Measurements from ENCODE around the gene PEDS1.

DNA sequence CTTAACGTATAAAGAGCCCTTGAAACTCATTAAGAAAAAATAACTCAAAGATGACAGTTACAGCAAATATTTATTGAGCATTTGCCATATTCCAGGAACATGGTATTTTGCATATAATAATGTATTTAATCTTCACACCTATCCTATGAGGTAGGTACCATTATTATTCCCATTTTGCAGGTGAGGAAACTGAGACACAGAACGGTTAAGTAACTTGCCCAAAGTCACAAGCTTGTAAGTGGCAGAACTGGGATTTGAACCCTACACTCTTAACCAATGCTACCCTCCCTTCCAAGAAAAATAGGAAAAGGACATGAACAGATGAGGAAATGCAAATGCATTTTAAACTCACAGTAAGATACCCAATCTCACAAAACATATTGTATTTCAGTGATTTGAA lies 35.3 kb downstream of the PEDS1 start:
- no peak for TF ChIP-seq POLR2A (IDR thresholded peaks at IDR 0.05; ENCODE audit: low read depth, low read length)
- TF ChIP-seq POLR2AphosphoS5 (IDR thresholded peaks at IDR 0.05; ENCODE audit: low read depth, low read length) = no peak
- no peak for TF ChIP-seq TAF1 (IDR thresholded peaks at IDR 0.05; ENCODE audit: borderline replicate concordance, low read depth, low read length)
